Transverse colon (tissue), 4 donors: ENCODE results near the gene ADAMTS4. TPM values are rescaled to one million over a fixed set of nuclear protein-coding genes. Genes with fewer than 3 reads are reported as not detected.
A peak's percentile ranks its signal among the peaks of the same experiment; 100 is the strongest.

Experiments
- DNase-seq: peaks from one replicate; pipeline ENCODE4 v3.0.0-alpha.2; 2019
- H3K27ac ChIP-seq, 4 donors: fragments of 200-600 bp; sonication (generic); 2 replicates each; pipeline ENCODE4 v1.5.1; 2016 to 2018; ENCODE audit warnings: inconsistent platforms in 4 of 4
- H3K27me3 ChIP-seq: fragments of 200-600 bp; sonication (generic); 2 replicates; pipeline ENCODE4 v1.5.1; 2017; ENCODE audit warnings: inconsistent platforms
- H3K36me3 ChIP-seq, 4 donors: fragments of 200-600 bp; sonication (generic); 2 replicates each; pipeline ENCODE4 v1.5.1; 2017 to 2019; ENCODE audit warnings: inconsistent platforms in 4 of 4
- H3K4me1 ChIP-seq, 4 donors: fragments of 200-600 bp; sonication (generic); 2 replicates each; pipeline ENCODE4 v1.5.1; 2017 to 2020; ENCODE audit warnings: inconsistent platforms in 4 of 4
- H3K4me3 ChIP-seq, 4 donors: fragments of 200-600 bp; sonication (generic); 1 replicate in 1 of 4; 2 replicates in 3 of 4; pipeline versions ENCODE4 v1.5.1 to v1.6.1; 2017 to 2019; ENCODE audit warnings: inconsistent platforms in 4 of 4
- H3K9me3 ChIP-seq, 2 donors: fragments of 200-600 bp; sonication (generic); 2 replicates each; pipeline ENCODE4 v1.5.1; 2017 to 2019; ENCODE audit warnings: inconsistent platforms in 2 of 2
- EP300 ChIP-seq: sonication (generic); formaldehyde crosslinking; IDR thresholded peaks from one replicate; pipeline ENCODE4 v1.6.1; 2017; ENCODE audit warnings: antibody characterized with exemption, low read depth
- POLR2A ChIP-seq: fragments of 450-650 bp; IDR thresholded peaks from one replicate; pipeline ENCODE4 v1.6.1; 2016; ENCODE audit warnings: antibody characterized with exemption, mild to moderate bottlenecking, moderate library complexity
- POLR2AphosphoS5 ChIP-seq, 3 donors: sonication (generic); formaldehyde crosslinking; IDR thresholded peaks; one replicate each; pipeline ENCODE4 v1.6.1; 2016; ENCODE audit warnings: antibody characterized with exemption in 3 of 3
- WGBS, 2 donors: methylation state at CpG; one replicate each; pipeline ENCODE4 v1.1.5; 2018; ENCODE audit warnings: low coverage in 1 of 2; 5-methylcytosine and 5-hydroxymethylcytosine counted together
- in situ Hi-C, 4 donors: fragments of 200-750 bp; cut with MboI; loops; one replicate each; pipeline versions ENCODE4 v1.15.0 to v1.15.1; 2017; ENCODE audit warnings: low sequenced_read_pairs in 3 of 4, low pct_ligation_motif_present in 1 of 4, low pct_unique_long_range_greater_than_20kb in 1 of 4
- intact Hi-C: fragments of 100-400 bp; cut with DNase I; formaldehyde crosslinking; loops from one replicate; pipeline ENCODE4 v1.15.1; 2023; ENCODE audit warnings: low total_unique reads
- total RNA-seq, 4 donors: library from RNA; depleted of rRNA; stranded (reverse); fragments of >200 nt; gene quantifications; one replicate each; pipeline ENCODE4 v1.1.0, GENCODE V29; 2016
- TF ChIP-seq, protein P1 (sequence below), 5 experiments: fragments of 200-600 bp in 3 of 5; fragments of 450-650 bp in 2 of 5; sonication (generic) in 3 of 5; IDR thresholded peaks; 1 replicate in 2 of 5; 2 replicates in 3 of 5; pipeline ENCODE4 v1.5.1; 2016 to 2017; ENCODE audit warnings: antibody characterized with exemption in 5 of 5, inconsistent platforms in 3 of 5, mild to moderate bottlenecking in 2 of 5, moderate library complexity in 1 of 5

Gene ADAMTS4
- total RNA-seq, 4 donors from 2014 or later = 1.2 to 34.8 (median 7.2) TPM

DNA sequence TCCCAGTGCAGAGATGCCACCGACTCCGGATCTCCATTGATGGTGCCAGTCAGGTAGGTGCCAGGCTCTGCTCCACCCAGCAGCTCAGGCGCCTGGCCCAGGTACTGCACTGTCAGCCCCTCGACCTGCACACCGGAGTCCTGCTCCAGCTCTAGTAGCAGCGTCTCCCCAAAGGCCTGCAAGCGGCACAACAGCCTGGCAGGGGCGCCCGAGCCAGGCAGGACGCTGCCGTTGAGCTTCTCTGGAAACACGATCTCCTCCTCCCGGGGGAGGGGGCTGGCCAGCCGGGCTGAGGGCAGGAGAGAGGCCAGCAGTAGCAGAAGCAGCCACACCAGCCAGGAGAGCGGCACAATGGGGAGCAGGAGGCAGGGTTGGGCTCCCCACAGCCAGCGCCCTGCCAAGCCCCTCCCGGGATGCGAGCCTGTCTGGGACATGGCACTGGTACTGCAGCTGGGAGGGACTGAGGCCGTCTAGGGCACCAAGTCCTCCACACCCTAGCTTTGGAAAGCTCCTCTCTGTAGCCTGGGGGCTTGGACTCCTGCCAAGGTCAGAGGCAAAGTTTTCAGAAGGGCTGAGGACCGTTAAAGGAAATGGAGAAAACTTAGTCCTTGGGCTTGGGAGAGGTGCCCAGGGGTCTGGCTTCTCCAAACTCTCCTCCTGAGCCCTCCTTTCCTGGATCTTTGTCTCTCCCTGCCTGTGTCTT is 509 bp downstream of the ADAMTS4 start:
- peaks cover 34 to 57% (median 43%) of the 10 kb centered on the region in 4 donors for H3K4me1 ChIP-seq
- intact Hi-C loops (no loop called here), in situ Hi-C loops (no loop called here)
- peak overlapping the region in 3 of 4 donors; percentile 3 to 37 (median 22) for H3K4me3 ChIP-seq
- H3K36me3 ChIP-seq = peaks cover 0 to under 1% (median 0%) of the 10 kb centered on the region in 4 donors
- no peaks in the 10 kb centered on the region for H3K27me3 ChIP-seq
- H3K9me3 ChIP-seq = no peaks in the 10 kb centered on the region
- no peak for DNase-seq
- 37% methylated on average over 6 of the region's 20 CpGs; no CpG with 5 or more reads in 1 of the 2 donors for WGBS, 2 donors
- TF ChIP-seq POLR2AphosphoS5 (IDR thresholded peaks at IDR 0.05) = no peak
- no peak for TF ChIP-seq POLR2A
- peak overlapping the region; percentile 90 to 98 (median 94) for H3K27ac ChIP-seq

DNA sequence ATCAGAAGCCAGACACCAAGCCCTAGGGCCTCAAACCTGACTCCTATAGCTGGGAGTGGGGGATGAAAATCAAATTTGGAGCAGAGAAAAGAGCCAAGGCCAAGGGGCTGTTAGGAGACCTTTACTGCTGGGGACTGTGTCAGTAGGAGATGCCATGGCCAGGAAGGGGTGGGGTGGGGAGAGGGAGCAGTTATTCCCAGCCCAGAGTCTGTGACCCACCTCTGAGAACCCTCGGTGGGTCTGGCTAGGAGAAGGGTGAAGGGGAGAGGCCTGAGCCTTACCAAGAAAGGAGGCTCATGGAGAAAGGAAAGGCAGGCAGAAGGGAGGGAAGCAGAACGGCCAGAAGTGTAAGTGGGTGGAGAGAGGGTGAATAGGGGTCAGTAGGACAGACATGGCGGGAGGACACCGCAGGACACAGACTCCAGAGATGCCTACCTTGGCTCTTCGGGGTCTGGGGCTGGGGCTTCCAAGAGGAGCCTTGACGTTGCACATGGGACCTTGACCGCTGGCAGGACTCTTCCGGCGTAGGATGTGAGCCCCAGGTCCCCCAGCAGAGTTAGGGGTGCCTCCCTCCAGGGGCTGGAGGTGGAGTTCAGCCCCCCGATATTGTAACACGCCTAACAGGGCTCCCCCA is 1.2 kb downstream of the ADAMTS4 start:
- peak overlapping the region; percentile 90 to 98 (median 94) for H3K27ac ChIP-seq
- no peaks in the 10 kb centered on the region for H3K27me3 ChIP-seq
- no peak for TF ChIP-seq POLR2A
- TF ChIP-seq, protein P1, sequence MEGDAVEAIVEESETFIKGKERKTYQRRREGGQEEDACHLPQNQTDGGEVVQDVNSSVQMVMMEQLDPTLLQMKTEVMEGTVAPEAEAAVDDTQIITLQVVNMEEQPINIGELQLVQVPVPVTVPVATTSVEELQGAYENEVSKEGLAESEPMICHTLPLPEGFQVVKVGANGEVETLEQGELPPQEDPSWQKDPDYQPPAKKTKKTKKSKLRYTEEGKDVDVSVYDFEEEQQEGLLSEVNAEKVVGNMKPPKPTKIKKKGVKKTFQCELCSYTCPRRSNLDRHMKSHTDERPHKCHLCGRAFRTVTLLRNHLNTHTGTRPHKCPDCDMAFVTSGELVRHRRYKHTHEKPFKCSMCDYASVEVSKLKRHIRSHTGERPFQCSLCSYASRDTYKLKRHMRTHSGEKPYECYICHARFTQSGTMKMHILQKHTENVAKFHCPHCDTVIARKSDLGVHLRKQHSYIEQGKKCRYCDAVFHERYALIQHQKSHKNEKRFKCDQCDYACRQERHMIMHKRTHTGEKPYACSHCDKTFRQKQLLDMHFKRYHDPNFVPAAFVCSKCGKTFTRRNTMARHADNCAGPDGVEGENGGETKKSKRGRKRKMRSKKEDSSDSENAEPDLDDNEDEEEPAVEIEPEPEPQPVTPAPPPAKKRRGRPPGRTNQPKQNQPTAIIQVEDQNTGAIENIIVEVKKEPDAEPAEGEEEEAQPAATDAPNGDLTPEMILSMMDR (IDR thresholded peaks at IDR 0.05) = no peak
- no peak for TF ChIP-seq POLR2AphosphoS5 (IDR thresholded peaks at IDR 0.05)
- no peak for TF ChIP-seq EP300
- in situ Hi-C loops = no loop called here
- peaks cover 35 to 51% (median 37%) of the 10 kb centered on the region in 4 donors for H3K4me1 ChIP-seq
- DNase-seq = no peak
- H3K36me3 ChIP-seq = no peaks in the 10 kb centered on the region
- no peaks in the 10 kb centered on the region for H3K9me3 ChIP-seq
- intact Hi-C loops = no loop called here
- H3K4me3 ChIP-seq = peak overlapping the region in 3 of 4 donors; percentile 3 to 37 (median 22)
- WGBS, 2 donors = 71 to 84% methylated on average over 4 to 7 of the region's 11 CpGs

DNA sequence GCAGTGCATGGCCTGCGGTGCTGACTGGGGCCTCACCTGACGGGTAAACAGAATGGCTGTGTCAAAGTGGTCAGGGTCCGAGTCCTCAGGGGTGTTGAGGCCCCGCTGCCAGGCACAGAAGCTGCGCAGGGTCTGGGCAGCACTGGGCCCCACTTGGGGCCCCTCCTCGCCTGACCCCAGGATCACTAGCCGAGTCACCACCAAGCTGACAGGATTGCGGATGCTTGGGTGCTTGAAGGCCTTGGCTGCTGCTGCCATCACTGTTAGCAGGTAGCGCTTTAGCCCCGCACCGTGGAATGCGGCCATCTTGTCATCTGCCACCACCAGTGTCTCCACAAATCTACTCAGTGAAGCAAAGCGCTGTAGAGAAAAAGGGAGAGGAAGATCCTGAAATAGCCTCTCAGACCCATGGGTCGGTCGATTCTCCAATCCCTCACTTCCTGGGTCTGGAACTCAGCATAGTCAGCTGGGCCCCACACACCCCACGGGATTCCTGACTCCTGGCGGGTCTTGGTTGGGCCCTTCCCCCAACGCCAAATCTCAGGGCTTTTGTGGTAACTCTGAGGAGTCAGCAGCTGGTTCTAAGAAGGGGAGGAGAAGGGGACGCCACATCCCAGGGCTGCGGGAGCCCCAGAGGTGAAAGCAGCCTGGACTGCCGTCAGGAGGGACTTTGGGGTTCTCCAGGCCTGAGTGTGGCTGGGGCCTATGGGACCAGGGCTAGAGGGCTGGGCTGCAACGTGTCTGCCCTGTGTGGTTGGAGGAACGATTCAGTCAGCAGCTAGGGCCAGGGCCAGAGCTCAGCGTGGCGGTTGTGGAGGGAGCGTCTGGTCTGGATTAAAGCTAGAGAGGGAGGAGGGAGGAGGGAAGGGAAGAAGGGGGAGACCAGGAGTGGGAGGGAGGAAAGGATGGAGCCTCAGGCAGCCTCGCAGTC is 2.1 kb downstream of the ADAMTS4 start:
- peak overlapping the region; percentile 90 to 98 (median 94) for H3K27ac ChIP-seq
- in situ Hi-C loops (no loop called here), intact Hi-C loops (no loop called here)
- H3K9me3 ChIP-seq = no peaks in the 10 kb centered on the region
- DNase-seq = no peak
- WGBS, 2 donors = 62 to 77% methylated on average over 4 to 26 of the region's 27 CpGs
- peak overlapping the region in 1 of 4 donors; percentile 37 for H3K4me3 ChIP-seq
- TF ChIP-seq POLR2AphosphoS5 (IDR thresholded peaks at IDR 0.05) (no peak), EP300 (no peak), POLR2A (no peak)
- TF ChIP-seq, protein P1 (IDR thresholded peaks at IDR 0.05) = no peak
- H3K4me1 ChIP-seq = peaks cover 35 to 49% (median 36%) of the 10 kb centered on the region in 4 donors
- no peaks in the 10 kb centered on the region for H3K27me3 ChIP-seq
- H3K36me3 ChIP-seq = no peaks in the 10 kb centered on the region

DNA sequence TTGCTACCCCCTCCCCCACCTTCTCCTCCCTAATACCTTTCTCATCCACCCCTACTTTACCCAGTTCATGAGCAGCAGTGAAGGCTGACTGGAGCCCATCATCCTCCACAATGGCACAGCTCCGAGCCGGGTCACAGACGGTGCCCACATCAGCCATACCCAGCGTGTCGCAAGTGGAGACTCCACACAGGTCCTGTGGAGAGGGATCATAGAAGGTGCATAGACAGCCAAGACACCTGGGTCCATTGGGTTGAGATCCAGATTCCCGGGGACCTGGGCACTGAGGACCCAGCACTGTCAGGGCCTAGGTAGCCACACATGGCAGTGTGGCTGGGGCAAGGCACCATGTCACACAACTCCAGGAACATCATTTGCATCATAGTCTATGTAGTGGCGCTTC is 2.7 kb downstream of the ADAMTS4 start:
- Histone ChIP-seq H3K27me3 (no peaks in the 10 kb centered on the region), H3K36me3 (no peaks in the 10 kb centered on the region), H3K4me1 (peaks cover 28 to 43% (median 29%) of the 10 kb centered on the region in 4 donors), H3K4me3 (peak overlapping the region in 1 of 4 donors; percentile 37), H3K27ac (peak overlapping the region; percentile 90 to 98 (median 94)), H3K9me3 (no peaks in the 10 kb centered on the region)
- in situ Hi-C loops = no loop called here
- TF ChIP-seq POLR2A (no peak), EP300 (no peak), POLR2AphosphoS5 (IDR thresholded peaks at IDR 0.05) (no peak)
- TF ChIP-seq, protein P1 (IDR thresholded peaks at IDR 0.05) = no peak
- intact Hi-C loops = no loop called here
- no peak for DNase-seq
- 80 to 95% methylated on average over 1 to 6 of the region's 7 CpGs for WGBS, 2 donors
